Caco-2 (cell line): Measurements from ENCODE around the gene CDX2. TPM values are rescaled to one million over a fixed set of nuclear protein-coding genes. Genes with fewer than 3 reads are reported as not detected.

ENCODE experiments used
- BruUV-seq: library from RNA; stranded (reverse); fragments of 400-500 nt; replicated peaks from 2 replicates; lab custom pipeline; 2021; lab: Mats Ljungman, UMichigan
- CTCF ChIA-PET: fragments of 300-600 bp; sonication (Branson Sonifier 250); formaldehyde crosslinking; loops from one replicate; lab custom pipeline; 2022; ENCODE audit warnings: antibody characterized with exemption; lab: Charles Lee
- POLR2A ChIA-PET: fragments of 300-600 bp; sonication (Branson Sonifier 250); formaldehyde crosslinking; loops from one replicate; lab custom pipeline; 2022; ENCODE audit warnings: antibody characterized with exemption; lab: Charles Lee
- DNase-seq, 2 experiments: peaks; one replicate each; pipeline versions ENCODE4 v3.0.0 to v3.0.0-alpha.2; 2020 to 2022
- H3K27me3 ChIP-seq: replicated peaks from 2 replicates; pipeline ENCODE4 v1.6.0; 2011; ENCODE audit warnings: low read length; ENCODE audit not compliant: control insufficient read depth, insufficient read depth
- H3K36me3 ChIP-seq: 2 replicates; pipeline ENCODE4 v1.5.1; 2011; ENCODE audit warnings: low read length; ENCODE audit not compliant: control insufficient read depth, insufficient read depth
- H3K4me1 ChIP-seq: fragments of 250-450 bp; sonication (Bioruptor Pico); 2 replicates; pipeline ENCODE4 v1.5.1; 2020; ENCODE audit warnings: mild to moderate bottlenecking
- H3K4me3 ChIP-seq: 2 replicates; pipeline ENCODE4 v1.5.1; 2011; ENCODE audit warnings: low read depth, mild to moderate bottlenecking, control low read depth, low read length
- H3K9me3 ChIP-seq: fragments of 250-450 bp; sonication (Bioruptor Pico); 2 replicates; pipeline ENCODE4 v1.5.1; 2020; ENCODE audit warnings: mild to moderate bottlenecking, moderate library complexity
- H3K27ac Mint-ChIP-seq: one replicate; pipeline ENCODE4 v1.8.0; 2022; ENCODE audit warnings: mixed read lengths; ENCODE audit not compliant: unreplicated experiment
- H3K27me3 Mint-ChIP-seq: one replicate; pipeline ENCODE4 v1.8.0; 2022; ENCODE audit warnings: mixed read lengths; ENCODE audit not compliant: insufficient read depth, unreplicated experiment
- H3K36me3 Mint-ChIP-seq: one replicate; pipeline ENCODE4 v1.8.0; 2022; ENCODE audit warnings: mild to moderate bottlenecking, mixed read lengths; ENCODE audit not compliant: insufficient read depth, unreplicated experiment
- H3K4me1 Mint-ChIP-seq: one replicate; pipeline ENCODE4 v1.8.0; 2022; ENCODE audit warnings: low read depth, mixed read lengths; ENCODE audit not compliant: unreplicated experiment
- H3K4me3 Mint-ChIP-seq: one replicate; pipeline ENCODE4 v1.8.0; 2022; ENCODE audit warnings: mild to moderate bottlenecking, moderate library complexity, mixed read lengths; ENCODE audit not compliant: unreplicated experiment
- H3K9me3 Mint-ChIP-seq: one replicate; pipeline ENCODE4 v1.8.0; 2022; ENCODE audit warnings: mixed read lengths; ENCODE audit not compliant: unreplicated experiment
- intact Hi-C: fragments of 100-400 bp; cut with micrococcal nuclease; formaldehyde crosslinking; loops from one replicate; pipeline ENCODE4 v1.10.0; 2022; ENCODE audit not compliant: unreplicated experiment
- total RNA-seq: library from RNA; stranded (reverse); gene quantifications from 2 replicates; pipeline ENCODE4 v1.2.3, GENCODE V29; 2022
- TF ChIP-seq, protein P1 (sequence below), 2 experiments: fragments of 200-600 bp in 1 of 2; IDR thresholded peaks; 1 replicate in 1 of 2; 2 replicates in 1 of 2; pipeline versions ENCODE4 v1.5.1 to v1.8.0; 2011 to 2022; ENCODE audit warnings: antibody characterized with exemption in 1 of 2, control low read depth in 1 of 2, inconsistent platforms in 1 of 2, low read depth in 1 of 2, low read length in 1 of 2, mild to moderate bottlenecking in 1 of 2, moderate library complexity in 1 of 2; ENCODE audit not compliant: insufficient read depth in 1 of 2, severe bottlenecking in 1 of 2, unreplicated experiment in 1 of 2

CDX2 gene
- total RNA-seq, 1 experiment from 2014 or later = 104 TPM

GRCh38 chr13:28001837-28002473 lies 32.8 kb upstream of the CDX2 start:
- H3K27ac Mint-ChIP-seq = no peak overlapping the region
- no peaks in the 10 kb centered on the region for H3K27me3 ChIP-seq
- no peaks in the 10 kb centered on the region for H3K9me3 ChIP-seq
- BruUV-seq = no TSS peak
- H3K9me3 Mint-ChIP-seq = no peaks in the 10 kb centered on the region
- H3K4me3 ChIP-seq = no peak overlapping the region
- DNase-seq = no peak
- CTCF ChIA-PET = interaction anchor here (1.0 kb wide), 1 partner anchor 58 kb away, joined by 3 read pairs; no protein-coding TSS in a partner anchor
- POLR2A ChIA-PET = no interaction called here
- TF ChIP-seq, protein P1, sequence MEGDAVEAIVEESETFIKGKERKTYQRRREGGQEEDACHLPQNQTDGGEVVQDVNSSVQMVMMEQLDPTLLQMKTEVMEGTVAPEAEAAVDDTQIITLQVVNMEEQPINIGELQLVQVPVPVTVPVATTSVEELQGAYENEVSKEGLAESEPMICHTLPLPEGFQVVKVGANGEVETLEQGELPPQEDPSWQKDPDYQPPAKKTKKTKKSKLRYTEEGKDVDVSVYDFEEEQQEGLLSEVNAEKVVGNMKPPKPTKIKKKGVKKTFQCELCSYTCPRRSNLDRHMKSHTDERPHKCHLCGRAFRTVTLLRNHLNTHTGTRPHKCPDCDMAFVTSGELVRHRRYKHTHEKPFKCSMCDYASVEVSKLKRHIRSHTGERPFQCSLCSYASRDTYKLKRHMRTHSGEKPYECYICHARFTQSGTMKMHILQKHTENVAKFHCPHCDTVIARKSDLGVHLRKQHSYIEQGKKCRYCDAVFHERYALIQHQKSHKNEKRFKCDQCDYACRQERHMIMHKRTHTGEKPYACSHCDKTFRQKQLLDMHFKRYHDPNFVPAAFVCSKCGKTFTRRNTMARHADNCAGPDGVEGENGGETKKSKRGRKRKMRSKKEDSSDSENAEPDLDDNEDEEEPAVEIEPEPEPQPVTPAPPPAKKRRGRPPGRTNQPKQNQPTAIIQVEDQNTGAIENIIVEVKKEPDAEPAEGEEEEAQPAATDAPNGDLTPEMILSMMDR (IDR thresholded peaks at IDR 0.05; ENCODE audit: insufficient read depth in 1 of 2, low read depth in 1 of 2, low read length in 1 of 2, severe bottlenecking in 1 of 2, unreplicated experiment in 1 of 2) = no peak
- intact Hi-C loops = no loop called here
- H3K27me3 Mint-ChIP-seq = no peaks in the 10 kb centered on the region
- H3K36me3 Mint-ChIP-seq = peaks cover 10% of the 10 kb centered on the region
- H3K36me3 ChIP-seq = no peaks in the 10 kb centered on the region
- no peaks in the 10 kb centered on the region for H3K4me1 ChIP-seq
- peaks cover 7% of the 10 kb centered on the region for H3K4me1 Mint-ChIP-seq
- H3K4me3 Mint-ChIP-seq = no peak overlapping the region

GRCh38 chr13:28001049-28001448 lies 31.9 kb upstream of the CDX2 start:
- no peak for DNase-seq
- POLR2A ChIA-PET = no interaction called here
- CTCF ChIA-PET = interaction anchor here (1.0 kb wide), 1 partner anchor 59 kb away, joined by 3 read pairs; no protein-coding TSS in a partner anchor
- Mint-ChIP-seq H3K4me1 (peaks cover 7% of the 10 kb centered on the region), H3K27me3 (no peaks in the 10 kb centered on the region), H3K4me3 (no peak overlapping the region), H3K27ac (no peak overlapping the region), H3K9me3 (no peaks in the 10 kb centered on the region), H3K36me3 (peaks cover 10% of the 10 kb centered on the region)
- Histone ChIP-seq H3K4me3 (no peak overlapping the region), H3K36me3 (no peaks in the 10 kb centered on the region), H3K27me3 (no peaks in the 10 kb centered on the region), H3K4me1 (no peaks in the 10 kb centered on the region), H3K9me3 (no peaks in the 10 kb centered on the region)
- BruUV-seq = no TSS peak
- TF ChIP-seq, protein P1 (IDR thresholded peaks at IDR 0.05; ENCODE audit: insufficient read depth in 1 of 2, low read depth in 1 of 2, low read length in 1 of 2, severe bottlenecking in 1 of 2, unreplicated experiment in 1 of 2) = no peak
- intact Hi-C loops = no loop called here

- Mint-ChIP-seq H3K36me3 (peaks cover 10% of the 10 kb centered on the region), H3K4me3 (no peak overlapping the region), H3K27me3 (no peaks in the 10 kb centered on the region), H3K27ac (no peak overlapping the region), H3K4me1 (peaks cover 7% of the 10 kb centered on the region), H3K9me3 (no peaks in the 10 kb centered on the region)
- intact Hi-C loops = no loop called here
- no peaks in the 10 kb centered on the region for H3K9me3 ChIP-seq
- ChIA-PET CTCF (no interaction called here), POLR2A (interaction anchor here (0.6 kb wide), 1 partner anchor 43 kb away, joined by 6 read pairs; no protein-coding TSS in a partner anchor)
- H3K36me3 ChIP-seq = no peaks in the 10 kb centered on the region
- no peak for DNase-seq
- TF ChIP-seq, protein P1 (IDR thresholded peaks at IDR 0.05; ENCODE audit: insufficient read depth in 1 of 2, low read depth in 1 of 2, low read length in 1 of 2, severe bottlenecking in 1 of 2, unreplicated experiment in 1 of 2) = no peak
- no TSS peak for BruUV-seq
- no peaks in the 10 kb centered on the region for H3K4me1 ChIP-seq
- no peak overlapping the region for H3K4me3 ChIP-seq
- H3K27me3 ChIP-seq = no peaks in the 10 kb centered on the region
Measured at GRCh38 chr13:28000567-28000966, 31.5 kb upstream of the CDX2 start.
